MM.1S (cell line): ENCODE results near the gene SHC3.

Experiments
- DNase-seq: peaks from one replicate; pipeline ENCODE4 v3.0.0-alpha.2; 2015
- H2AFZ ChIP-seq: fragments of 300-600 bp; sonication (generic); 2 replicates; pipeline ENCODE4 v1.6.0; 2016; ENCODE audit warnings: antibody characterized with exemption, low read length
- H3F3A ChIP-seq: fragments of 300-600 bp; sonication (generic); 2 replicates; pipeline ENCODE4 v1.6.1; 2016; ENCODE audit warnings: mild to moderate bottlenecking, antibody characterized with exemption, low read length, moderate library complexity, mixed read lengths; ENCODE audit not compliant: insufficient read depth
- H3K27ac ChIP-seq: fragments of 300-600 bp; sonication (generic); 2 replicates; pipeline ENCODE4 v1.5.1; 2016; ENCODE audit warnings: mild to moderate bottlenecking, low read length
- H3K27me3 ChIP-seq: fragments of 300-600 bp; sonication (generic); replicated peaks from 2 replicates; pipeline ENCODE4 v1.6.0; 2016; ENCODE audit warnings: low read length; ENCODE audit not compliant: insufficient read depth
- H3K36me3 ChIP-seq: fragments of 300-600 bp; sonication (generic); replicated peaks from 2 replicates; pipeline ENCODE4 v1.6.1; 2016; ENCODE audit warnings: mild to moderate bottlenecking, low read length, mixed read lengths; ENCODE audit not compliant: insufficient read depth
- H3K4me1 ChIP-seq: fragments of 300-600 bp; sonication (generic); 2 replicates; pipeline ENCODE4 v1.6.1; 2016; ENCODE audit warnings: low read length, mixed read lengths
- H3K4me2 ChIP-seq: fragments of 300-600 bp; sonication (generic); 2 replicates; pipeline ENCODE4 v1.6.0; 2016; ENCODE audit warnings: low read depth, low read length
- H3K4me3 ChIP-seq: fragments of 300-600 bp; sonication (generic); 2 replicates; pipeline ENCODE4 v1.5.1; 2016; ENCODE audit warnings: low read length, mixed read lengths
- H3K79me2 ChIP-seq: fragments of 300-600 bp; sonication (generic); 2 replicates; pipeline ENCODE4 v1.6.1; 2016; ENCODE audit warnings: mixed run types, low read length, mixed read lengths
- H3K9ac ChIP-seq: fragments of 300-600 bp; sonication (generic); 2 replicates; pipeline ENCODE4 v1.6.1; 2016; ENCODE audit warnings: low read length, mixed read lengths
- H3K9me2 ChIP-seq: fragments of 300-600 bp; sonication (generic); replicated peaks from 2 replicates; pipeline ENCODE4 v1.6.1; 2016; ENCODE audit warnings: mild to moderate bottlenecking, low read length, mixed read lengths; ENCODE audit not compliant: insufficient read depth
- H3K9me3 ChIP-seq: fragments of 300-600 bp; sonication (generic); replicated peaks from 2 replicates; pipeline ENCODE4 v1.6.1; 2016; ENCODE audit warnings: mild to moderate bottlenecking, low read length, mixed read lengths; ENCODE audit not compliant: insufficient read depth
- H4K20me1 ChIP-seq: fragments of 300-600 bp; sonication (generic); 2 replicates; pipeline ENCODE4 v1.6.1; 2016; ENCODE audit warnings: mild to moderate bottlenecking, low read length, moderate library complexity, mixed read lengths; ENCODE audit not compliant: insufficient read depth
- CTCF ChIP-seq: fragments of 300-600 bp; sonication (generic); IDR thresholded peaks from 2 replicates; pipeline ENCODE4 v1.5.1; 2016; ENCODE audit warnings: antibody characterized with exemption, low read length, mixed read lengths
- EZH2 ChIP-seq: fragments of 300-600 bp; sonication (generic); optimal IDR thresholded peaks from 2 replicates; pipeline ENCODE3; 2017; ENCODE audit warnings: low read depth, mild to moderate bottlenecking, antibody characterized with exemption, low read length, mixed read lengths
- EZH2phosphoT487 ChIP-seq: fragments of 300-600 bp; sonication (generic); IDR thresholded peaks from 2 replicates; pipeline ENCODE4 v1.6.1; 2018; ENCODE audit warnings: antibody characterized with exemption, low read length

Gene SHC3

GRCh38 chr9:89037346-89037745 is 141.3 kb downstream of the SHC3 start:
- H3K4me2 ChIP-seq = no peak overlapping the region
- no peaks in the 10 kb centered on the region for H3K79me2 ChIP-seq
- no peak overlapping the region for H3K4me3 ChIP-seq
- no peak overlapping the region for H3K9ac ChIP-seq
- H3K27me3 ChIP-seq = no peaks in the 10 kb centered on the region
- no peaks in the 10 kb centered on the region for H3F3A ChIP-seq
- H3K4me1 ChIP-seq = no peaks in the 10 kb centered on the region
- no peak for DNase-seq
- no peaks in the 10 kb centered on the region for H4K20me1 ChIP-seq
- H3K9me3 ChIP-seq = no peaks in the 10 kb centered on the region
- no peaks in the 10 kb centered on the region for H3K9me2 ChIP-seq
- H3K36me3 ChIP-seq = no peaks in the 10 kb centered on the region
- no peak overlapping the region for H2AFZ ChIP-seq
- no peak overlapping the region for H3K27ac ChIP-seq
- TF ChIP-seq EZH2phosphoT487 (no peak), CTCF (no peak), EZH2 (no peak)

- no peak overlapping the region for H3K4me2 ChIP-seq
- no peak overlapping the region for H3K9ac ChIP-seq
- H3K36me3 ChIP-seq = no peaks in the 10 kb centered on the region
- no peaks in the 10 kb centered on the region for H3K9me3 ChIP-seq
- H2AFZ ChIP-seq = no peak overlapping the region
- no peaks in the 10 kb centered on the region for H3K9me2 ChIP-seq
- no peak for DNase-seq
- TF ChIP-seq EZH2phosphoT487 (no peak), CTCF (no peak), EZH2 (no peak)
- no peaks in the 10 kb centered on the region for H3K4me1 ChIP-seq
- no peaks in the 10 kb centered on the region for H3K79me2 ChIP-seq
- no peak overlapping the region for H3K27ac ChIP-seq
- H3F3A ChIP-seq = no peaks in the 10 kb centered on the region
- no peaks in the 10 kb centered on the region for H3K27me3 ChIP-seq
- H4K20me1 ChIP-seq = no peaks in the 10 kb centered on the region
- H3K4me3 ChIP-seq = no peak overlapping the region
Observed at GRCh38 chr9:89036891-89037290, 141.7 kb downstream of the SHC3 start.

- Histone ChIP-seq H3K9me3 (no peaks in the 10 kb centered on the region), H3K27ac (no peak overlapping the region), H3K4me3 (no peak overlapping the region), H3K4me1 (no peaks in the 10 kb centered on the region), H3K36me3 (no peaks in the 10 kb centered on the region), H4K20me1 (no peaks in the 10 kb centered on the region), H3K27me3 (no peaks in the 10 kb centered on the region), H3K9ac (no peak overlapping the region), H3F3A (no peaks in the 10 kb centered on the region), H3K79me2 (no peaks in the 10 kb centered on the region), H3K9me2 (no peaks in the 10 kb centered on the region), H3K4me2 (no peak overlapping the region), H2AFZ (no peak overlapping the region)
- no peak for DNase-seq
- TF ChIP-seq CTCF (no peak), EZH2 (no peak), EZH2phosphoT487 (no peak)
Observed at GRCh38 chr9:89036383-89036782, 142.2 kb downstream of the SHC3 start.
